Testis (tissue), 2 donors: ENCODE measurements around the gene PDPK1.

Source experiments
- CTCF ChIP-seq, 3 experiments: fragments of 450-650 bp in 2 of 3; fragments of 200-600 bp in 1 of 3; sonication (generic) in 1 of 3; IDR thresholded peaks; one replicate each; pipeline ENCODE4 v1.5.1; 2016 to 2019; ENCODE audit warnings: antibody characterized with exemption in 3 of 3, mild to moderate bottlenecking in 2 of 3, moderate library complexity in 1 of 3
- POLR2A ChIP-seq: fragments of 450-650 bp; IDR thresholded peaks from one replicate; pipeline ENCODE4 v1.6.1; 2017; ENCODE audit warnings: antibody characterized with exemption, mild to moderate bottlenecking, moderate library complexity

GRCh38 chr16:2511128-2511800 lies 26.6 kb upstream of the PDPK1 start:
- no peak for TF ChIP-seq POLR2A
- no peak for TF ChIP-seq CTCF (IDR thresholded peaks at IDR 0.05)
